Stimulated activated CD8-positive, alpha-beta memory T cell treated with anti-CD3 and anti-CD28 coated beads, Interleukin-4, amount 100 ng/mL, for 48 hours (primary cell): ENCODE results near the gene DCX.

Experiments used
- DNase-seq: peaks from one replicate; pipeline ENCODE4 v3.0.0-alpha.2; 2020

DCX gene

DNA sequence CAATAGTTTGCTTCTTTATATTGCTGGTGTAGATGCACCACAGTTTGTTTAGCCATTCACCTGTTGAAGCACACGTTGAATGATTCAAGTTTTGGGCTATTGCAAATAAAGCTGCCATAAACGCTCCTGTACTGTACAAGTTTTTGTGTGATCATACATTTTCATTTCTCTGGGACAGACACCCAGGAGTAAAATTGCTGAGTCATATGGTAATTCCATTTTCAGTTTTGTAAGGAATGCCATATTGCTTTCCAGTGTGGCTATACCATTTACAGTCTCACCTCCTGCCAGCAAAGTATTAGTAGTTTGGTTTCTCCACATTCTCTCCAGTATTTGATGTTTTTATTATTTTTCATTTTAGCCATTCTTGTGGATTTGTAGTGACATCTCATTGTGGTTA, 109.7 kb downstream of the DCX start:
- no peak for DNase-seq

DNA sequence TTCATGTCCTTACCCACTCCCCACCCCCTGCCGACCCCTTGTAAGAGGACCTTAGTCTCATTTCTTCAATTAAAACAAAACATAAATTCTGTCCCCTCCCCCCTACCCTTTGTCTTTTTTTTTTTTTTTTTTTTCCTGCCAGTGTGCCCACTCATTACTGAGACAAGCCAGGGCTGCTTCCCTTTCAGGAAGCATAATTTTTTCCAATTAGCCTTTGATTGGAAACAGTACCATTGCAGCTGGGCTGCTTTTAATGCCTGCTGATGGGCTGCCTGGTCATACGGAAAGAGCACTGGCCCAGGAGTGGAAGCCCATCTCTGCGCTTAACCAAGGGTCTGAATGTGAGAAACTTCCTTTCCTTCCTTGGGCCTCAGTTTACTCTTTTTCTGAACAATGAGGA, 123.2 kb downstream of the DCX start:
- no peak for DNase-seq

- DNase-seq, result no peak
Measured at GRCh38 chrX:111284631-111285293, 127.2 kb downstream of the DCX start.

- no peak for DNase-seq
Measured at GRCh38 chrX:111283446-111283845, 128.5 kb downstream of the DCX start.

DNA sequence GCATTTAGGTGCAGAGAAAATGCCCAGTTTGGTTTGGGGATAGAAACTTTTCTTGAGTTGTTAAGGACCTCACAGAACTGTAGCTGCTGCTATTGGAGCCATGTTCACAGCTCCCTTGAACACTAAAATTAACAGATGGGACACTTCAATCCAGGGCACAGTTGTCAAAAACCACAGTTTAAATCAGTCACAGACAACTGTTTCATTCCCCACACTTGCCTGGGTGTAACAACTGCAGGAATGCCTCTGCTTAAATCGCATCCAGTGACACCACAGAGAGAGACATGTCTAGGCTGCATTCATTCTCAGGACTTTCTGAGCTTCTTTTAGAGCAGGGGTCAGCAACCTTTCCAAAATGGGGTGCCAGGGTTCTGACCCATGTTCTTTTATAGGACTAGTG, 129.0 kb downstream of the DCX start:
- DNase-seq, result no peak

GRCh38 chrX:111282139-111282538, 129.9 kb downstream of the DCX start:
- DNase-seq, result no peak

- DNase-seq, result no peak
Measured at GRCh38 chrX:111270339-111270738, 141.7 kb downstream of the DCX start, which contains the start of gene CAPN6. Gene CAPN6, minus strand, starts transcription at chrX:111270483. Its CDS starts 6,547 bp downstream, at chrX:111263936.

DNA sequence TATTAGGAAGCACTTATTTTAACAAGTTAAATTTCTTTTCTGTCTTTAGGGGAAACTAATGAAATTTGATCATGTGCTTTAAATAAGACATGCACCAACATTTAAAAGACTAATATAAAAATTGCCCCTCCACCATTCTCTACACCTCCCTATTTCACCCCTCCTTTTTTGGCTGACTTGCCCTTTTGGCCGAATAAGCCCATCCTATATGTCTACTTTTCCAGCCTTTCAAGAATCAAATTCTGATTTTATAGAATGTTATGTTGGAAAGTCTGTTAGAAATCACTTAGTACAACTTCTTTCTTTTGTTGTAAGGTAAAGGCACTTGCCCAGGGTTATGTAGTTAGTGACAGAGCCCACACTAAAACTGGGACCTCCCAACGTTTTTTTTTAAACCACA, 143.5 kb downstream of the DCX start:
- DNase-seq, result no peak

DNA sequence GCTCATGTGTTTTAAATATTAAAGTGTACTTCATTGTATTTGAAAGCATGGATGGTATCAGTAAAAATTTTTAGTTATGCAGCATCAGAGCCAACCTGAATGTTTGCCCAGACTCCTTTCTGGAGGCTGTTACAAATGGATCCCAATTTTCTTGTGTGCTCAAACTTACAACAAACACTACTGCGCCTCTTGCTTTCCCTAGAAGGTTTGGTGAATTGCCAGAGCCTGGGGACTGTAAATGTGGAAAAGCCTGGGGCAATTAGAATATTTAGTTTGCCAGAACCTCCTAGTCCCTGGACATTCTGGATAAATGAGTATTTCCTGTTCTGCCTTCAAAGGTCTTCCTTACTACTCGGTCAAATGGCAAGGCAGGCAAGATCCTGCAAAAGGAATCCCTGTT, 146.5 kb downstream of the DCX start:
- no peak for DNase-seq

GRCh38 chrX:111264385-111264784, 147.6 kb downstream of the DCX start:
- no peak for DNase-seq

GRCh38 chrX:111262086-111262485, 149.9 kb downstream of the DCX start:
- DNase-seq, result no peak

- DNase-seq, result no peak
Measured at GRCh38 chrX:111260451-111260850, 151.5 kb downstream of the DCX start.

- DNase-seq, result no peak
Measured at GRCh38 chrX:111259559-111259958, 152.4 kb downstream of the DCX start.

GRCh38 chrX:111257733-111258132, 154.3 kb downstream of the DCX start:
- no peak for DNase-seq

DNA sequence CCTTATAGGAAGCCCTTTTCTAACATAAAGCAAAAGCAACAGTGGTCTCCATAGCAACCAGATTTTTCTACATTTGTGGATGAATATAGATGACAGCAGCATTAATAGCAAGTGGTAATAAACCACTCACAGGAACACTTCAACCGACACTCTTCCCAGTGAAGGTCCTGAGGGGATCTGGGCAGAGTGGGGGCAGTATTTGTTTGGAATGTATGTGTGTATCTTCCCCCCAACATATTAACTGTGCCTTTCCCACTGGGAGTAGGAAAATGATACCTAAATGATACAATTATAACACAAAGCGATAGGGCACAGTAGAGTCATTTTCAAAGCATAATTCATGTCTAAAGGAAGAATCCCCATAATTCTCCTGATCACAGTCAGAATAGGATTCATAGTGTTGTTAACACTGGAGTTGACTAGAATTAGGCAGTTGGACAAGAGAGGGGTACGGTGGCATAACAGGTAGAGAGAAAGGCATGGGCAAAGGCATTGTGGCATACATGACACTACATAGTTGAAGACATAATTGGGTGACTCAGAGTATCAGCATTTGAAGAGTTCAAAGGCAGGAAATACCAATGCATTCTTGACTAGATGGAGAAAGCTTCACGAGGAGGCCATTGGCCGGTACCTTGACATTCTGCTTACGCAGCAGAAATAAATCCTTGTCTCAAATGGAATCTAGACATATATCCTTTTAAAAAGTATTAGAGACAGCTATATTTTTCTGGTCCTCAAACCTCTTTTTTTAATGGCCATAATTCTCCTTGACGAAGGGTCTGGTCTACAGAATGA, 156.9 kb downstream of the DCX start:
- DNase-seq, result no peak

DNA sequence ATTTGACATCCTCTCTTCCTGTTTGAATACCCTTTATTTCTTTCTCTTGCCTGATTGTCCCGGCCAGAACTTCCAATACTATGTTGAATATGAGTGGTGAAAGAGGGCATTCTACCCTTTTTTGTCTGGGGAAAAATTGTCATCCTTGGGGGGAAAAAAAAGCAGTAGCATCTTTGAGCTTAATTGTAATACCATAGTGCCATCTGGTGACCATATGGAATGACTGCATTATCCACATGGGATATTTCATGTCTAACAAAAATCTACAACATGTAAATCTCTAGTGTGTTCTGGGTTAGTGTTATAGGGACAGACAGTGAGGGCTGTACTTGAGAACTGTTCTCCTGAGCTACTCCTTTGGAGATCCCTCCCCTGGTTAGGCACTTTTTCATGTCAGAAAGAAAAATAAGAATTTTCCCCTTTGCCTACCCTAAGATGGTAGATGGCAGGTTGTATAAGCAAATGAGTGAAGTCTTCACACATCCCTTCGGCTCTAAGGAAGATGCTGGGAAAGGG, 167.7 kb downstream of the DCX start:
- no peak for DNase-seq
